H54 (cell line): ENCODE measurements around the gene ATXN1.
A peak's percentile ranks its signal among the peaks of the same experiment; 100 is the strongest.

Experiments
- DNase-seq: peaks from one replicate; pipeline ENCODE4 v3.0.0; 2011; ENCODE audit warnings: low spot score, mixed read lengths; ENCODE audit not compliant: insufficient read length
- FAIRE-seq: peaks from 3 replicates; lab custom pipeline; 2011; peaks lifted over from hg19 to GRCh38; lab: Jason Lieb, UNC
- POLR2A ChIP-seq: IDR thresholded peaks from 2 replicates; pipeline ENCODE4 v1.6.1; 2011; ENCODE audit warnings: low read depth, mild to moderate bottlenecking, low read length

The ATXN1 gene

DNA sequence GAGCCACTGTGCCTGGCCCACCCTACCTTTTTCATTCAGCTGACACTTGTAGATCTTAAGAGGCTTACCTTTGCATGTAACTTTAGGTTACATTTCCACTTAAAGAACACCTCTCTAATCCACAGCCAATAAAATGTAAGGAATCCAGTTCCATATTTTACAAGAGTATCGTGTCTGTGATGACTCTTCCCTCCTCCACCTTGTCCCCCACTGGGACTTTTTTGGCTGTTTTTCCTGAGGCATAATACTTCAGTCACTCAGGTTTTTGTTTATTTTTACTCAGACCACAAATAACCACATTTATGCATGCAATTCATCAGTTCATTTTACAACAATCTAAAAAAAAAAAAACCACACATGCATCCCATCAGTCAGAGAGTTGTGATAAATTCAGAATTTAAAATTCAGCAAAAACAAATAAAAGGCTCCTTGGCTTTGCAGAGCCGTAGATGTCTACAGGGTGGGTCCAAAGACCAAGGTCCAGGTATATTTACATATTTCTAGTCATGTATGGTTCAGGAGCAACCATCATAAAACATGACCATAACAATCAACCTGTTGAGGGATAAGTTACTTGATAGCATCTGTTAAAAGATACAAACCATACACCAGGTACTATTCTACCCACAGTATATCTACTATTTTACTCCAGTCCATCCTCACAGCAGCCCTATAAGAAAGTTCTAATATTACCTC lies 9.9 kb downstream of the ATXN1 start:
- no peak for TF ChIP-seq POLR2A
- FAIRE-seq, result peak; percentile 83
- DNase-seq, result no peak

DNA sequence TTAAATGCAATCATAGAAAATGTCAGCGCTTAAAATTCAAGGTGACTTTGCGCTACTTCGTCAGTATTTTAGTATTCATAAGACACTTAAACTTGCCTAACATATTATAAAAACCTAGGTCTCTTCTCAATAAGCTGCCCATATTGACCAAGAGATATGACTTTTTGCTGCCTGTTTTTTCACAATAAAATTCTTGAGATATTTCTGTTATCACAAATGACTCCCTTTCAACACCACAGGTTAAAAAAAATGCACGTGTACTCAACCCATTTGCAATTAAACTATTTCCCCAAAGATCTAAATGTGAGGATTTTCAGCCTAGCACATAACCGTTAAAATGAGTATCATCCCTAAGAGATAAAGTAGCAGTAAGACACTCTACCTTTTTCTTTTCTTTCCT lies 10.7 kb downstream of the ATXN1 start:
- no peak for FAIRE-seq
- TF ChIP-seq POLR2A, result no peak
- DNase-seq, result no peak

DNA sequence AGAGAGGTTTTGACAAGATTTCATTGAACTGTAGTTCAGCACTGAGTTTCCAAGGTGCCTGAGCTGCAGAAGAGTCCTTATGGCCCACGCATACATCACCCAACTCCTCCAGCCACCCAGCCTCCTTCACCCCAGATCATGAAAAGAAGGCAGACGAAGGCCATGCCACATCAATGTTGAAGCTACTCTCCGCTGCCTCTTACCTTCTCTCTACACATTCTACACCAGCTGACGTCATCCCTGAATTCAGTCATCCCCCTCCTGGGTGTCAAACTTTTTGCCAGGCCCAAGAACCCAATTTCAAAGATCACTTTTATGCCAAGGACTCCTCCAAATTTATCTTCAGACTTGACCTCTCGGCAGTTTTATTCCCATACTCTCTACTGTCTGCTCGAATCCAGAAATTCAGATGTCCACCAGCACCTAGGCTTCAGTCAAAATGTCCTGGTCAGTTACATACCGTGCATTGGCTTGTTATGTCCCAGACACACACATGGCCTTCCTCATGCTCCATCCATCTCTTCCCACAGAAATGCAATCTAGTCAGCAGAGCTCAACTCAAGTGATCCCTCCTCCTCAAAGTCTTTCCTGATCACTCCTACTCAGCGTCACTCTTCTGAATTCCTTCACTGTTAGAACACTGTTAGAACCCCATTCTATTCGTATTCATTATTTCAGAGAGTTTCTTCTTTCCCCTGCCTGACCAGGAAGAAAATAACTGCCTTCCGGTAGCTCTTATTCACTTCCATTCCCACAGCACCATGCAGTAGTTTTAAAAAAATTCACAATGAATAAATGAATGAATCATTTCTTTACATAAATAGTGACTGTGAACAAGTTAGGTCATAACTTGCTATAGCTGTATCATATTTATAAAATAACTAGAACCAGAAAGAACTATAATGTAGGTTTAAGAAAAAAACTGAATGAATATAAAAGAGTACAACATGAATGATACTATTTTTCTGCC lies 11.5 kb downstream of the ATXN1 start:
- FAIRE-seq (no peak), DNase-seq (no peak)
- no peak for TF ChIP-seq POLR2A

DNA sequence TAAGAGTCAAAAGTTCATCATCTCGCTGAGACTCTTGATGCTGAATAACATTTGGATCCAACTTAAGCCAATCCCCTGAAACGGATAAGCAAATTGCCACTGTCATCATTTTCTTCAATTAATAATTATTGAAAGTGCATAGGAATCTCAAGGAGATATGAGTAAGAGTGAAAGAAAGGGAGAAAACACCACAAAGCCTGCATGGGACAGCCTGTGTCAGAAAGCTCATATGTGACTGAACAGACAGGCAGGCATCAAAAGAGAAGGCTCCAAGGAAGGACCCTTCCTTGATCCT lies 13.3 kb downstream of the ATXN1 start:
- no peak for FAIRE-seq
- no peak for TF ChIP-seq POLR2A
- no peak for DNase-seq

DNA sequence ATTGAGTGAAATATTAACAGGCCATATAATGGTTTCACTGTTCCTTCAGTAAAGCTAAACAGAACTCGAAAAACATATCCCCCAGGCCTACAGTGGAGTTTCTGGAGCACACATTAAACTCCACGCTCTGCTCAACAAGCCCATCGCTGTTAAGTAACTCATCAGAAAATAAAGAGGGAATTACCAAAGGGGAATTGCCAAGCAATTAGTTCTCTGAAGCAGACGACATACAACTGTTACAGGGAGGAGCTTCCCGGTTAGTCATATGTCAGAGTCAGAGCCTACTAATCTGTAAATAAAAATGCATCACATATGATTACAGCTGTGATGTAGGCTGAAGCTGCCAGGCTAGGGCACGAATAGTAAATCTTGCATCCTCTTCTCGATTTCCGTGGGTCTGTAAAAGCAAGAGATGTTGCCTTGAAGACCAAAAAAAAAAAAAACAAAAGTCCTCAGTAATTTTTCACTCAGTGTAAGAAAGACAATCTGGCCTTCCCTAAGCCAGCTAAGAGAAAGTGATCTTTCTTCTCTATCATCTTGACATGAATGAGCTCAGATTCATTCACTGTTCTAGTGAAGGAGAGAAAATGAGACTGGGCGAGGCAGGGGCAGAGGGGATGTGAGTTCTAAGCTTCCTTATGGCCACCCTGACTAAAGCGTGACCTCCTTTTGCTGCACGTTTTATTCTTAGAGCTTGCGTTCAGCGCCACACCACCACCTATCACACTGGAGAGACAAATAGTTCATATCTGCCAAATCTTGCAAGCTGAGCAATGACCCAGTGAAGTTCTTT lies 13.8 kb downstream of the ATXN1 start:
- TF ChIP-seq POLR2A, result no peak
- DNase-seq, result peak; percentile 24
- peak; percentile 75 for FAIRE-seq

DNA sequence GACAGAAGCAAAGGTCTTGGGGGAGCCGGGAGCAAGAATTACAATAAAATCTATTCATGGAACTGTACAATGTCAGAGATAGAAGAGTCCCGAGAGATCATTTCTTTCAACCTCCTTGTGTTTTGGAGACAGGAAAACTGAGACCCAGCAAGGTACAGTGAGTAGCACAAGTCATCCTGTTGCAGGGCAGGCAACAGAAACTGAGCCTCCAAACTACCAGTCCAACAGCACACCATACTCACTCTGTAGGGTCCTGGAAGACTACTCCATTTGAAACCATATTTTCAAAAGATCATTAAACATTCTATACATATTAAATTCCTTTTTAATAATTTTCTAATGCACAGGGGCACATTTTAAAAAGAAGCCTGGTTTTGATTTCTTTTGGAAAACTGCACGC lies 14.4 kb downstream of the ATXN1 start:
- DNase-seq (no peak), FAIRE-seq (no peak)
- no peak for TF ChIP-seq POLR2A

DNA sequence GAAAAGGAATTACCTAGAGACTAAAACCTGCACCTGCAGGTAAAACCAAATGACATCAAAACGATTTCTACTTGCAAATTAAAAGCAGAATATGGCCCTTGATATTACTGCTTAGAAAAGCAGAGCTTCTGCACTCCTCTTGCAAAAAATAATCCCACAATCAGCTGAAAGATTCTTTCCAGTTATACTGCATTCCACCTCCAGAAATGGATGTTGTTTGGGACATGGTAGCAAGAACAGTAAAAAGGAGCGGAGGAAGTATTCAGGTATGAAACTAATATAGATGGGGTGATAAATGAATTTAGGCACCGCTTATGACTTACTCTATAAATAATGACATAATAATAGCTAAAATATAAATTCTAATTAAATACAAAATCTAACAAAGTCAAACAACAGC lies 14.9 kb downstream of the ATXN1 start:
- no peak for TF ChIP-seq POLR2A
- DNase-seq (no peak), FAIRE-seq (no peak)

DNA sequence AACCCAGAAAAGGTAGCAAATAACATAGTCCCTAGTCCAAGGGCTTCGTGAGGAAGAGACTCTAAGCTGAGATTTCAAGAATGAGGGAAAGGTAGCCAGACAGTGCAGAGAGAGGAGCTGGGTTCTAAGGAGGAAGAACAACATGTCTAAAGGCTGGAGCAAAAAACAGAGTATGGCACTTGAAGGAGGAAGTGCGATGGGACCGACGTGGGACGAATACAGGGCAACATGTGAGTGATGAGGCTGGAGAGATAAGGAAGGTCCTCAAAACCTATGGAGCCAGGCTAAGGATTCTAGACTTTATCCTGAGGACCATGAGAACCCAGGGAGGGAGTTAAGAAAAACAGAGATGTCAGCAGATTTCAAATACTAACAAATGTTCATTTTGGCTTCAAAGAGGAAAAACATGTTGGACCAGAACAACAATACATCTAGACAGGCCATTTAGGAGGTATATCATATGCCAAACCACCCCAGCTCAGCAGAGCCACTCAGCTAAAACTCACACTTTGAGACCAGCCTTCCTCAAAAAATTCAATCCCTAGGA lies 17.5 kb downstream of the ATXN1 start:
- DNase-seq (no peak), FAIRE-seq (no peak)
- TF ChIP-seq POLR2A, result no peak

DNA sequence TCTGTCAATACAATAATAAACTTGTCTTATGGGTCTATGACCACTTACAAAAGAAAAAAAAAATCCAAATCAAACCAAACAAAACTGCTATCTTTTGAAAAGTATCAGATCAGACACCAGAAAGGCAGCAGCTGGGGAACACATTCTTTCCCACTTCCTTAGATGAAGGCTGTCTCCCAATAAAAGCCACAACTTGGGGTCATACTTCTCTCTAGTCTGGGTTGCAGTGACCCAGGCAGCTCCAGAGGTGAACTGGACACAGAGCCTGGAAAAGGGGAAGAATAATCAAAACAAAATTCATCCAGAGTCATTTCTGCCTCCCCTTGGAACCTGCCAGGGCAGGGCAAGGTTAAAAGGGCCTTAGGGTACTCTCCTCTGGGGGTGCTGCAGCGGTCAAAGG lies 19.1 kb downstream of the ATXN1 start:
- no peak for TF ChIP-seq POLR2A
- DNase-seq, result no peak
- FAIRE-seq, result no peak

DNA sequence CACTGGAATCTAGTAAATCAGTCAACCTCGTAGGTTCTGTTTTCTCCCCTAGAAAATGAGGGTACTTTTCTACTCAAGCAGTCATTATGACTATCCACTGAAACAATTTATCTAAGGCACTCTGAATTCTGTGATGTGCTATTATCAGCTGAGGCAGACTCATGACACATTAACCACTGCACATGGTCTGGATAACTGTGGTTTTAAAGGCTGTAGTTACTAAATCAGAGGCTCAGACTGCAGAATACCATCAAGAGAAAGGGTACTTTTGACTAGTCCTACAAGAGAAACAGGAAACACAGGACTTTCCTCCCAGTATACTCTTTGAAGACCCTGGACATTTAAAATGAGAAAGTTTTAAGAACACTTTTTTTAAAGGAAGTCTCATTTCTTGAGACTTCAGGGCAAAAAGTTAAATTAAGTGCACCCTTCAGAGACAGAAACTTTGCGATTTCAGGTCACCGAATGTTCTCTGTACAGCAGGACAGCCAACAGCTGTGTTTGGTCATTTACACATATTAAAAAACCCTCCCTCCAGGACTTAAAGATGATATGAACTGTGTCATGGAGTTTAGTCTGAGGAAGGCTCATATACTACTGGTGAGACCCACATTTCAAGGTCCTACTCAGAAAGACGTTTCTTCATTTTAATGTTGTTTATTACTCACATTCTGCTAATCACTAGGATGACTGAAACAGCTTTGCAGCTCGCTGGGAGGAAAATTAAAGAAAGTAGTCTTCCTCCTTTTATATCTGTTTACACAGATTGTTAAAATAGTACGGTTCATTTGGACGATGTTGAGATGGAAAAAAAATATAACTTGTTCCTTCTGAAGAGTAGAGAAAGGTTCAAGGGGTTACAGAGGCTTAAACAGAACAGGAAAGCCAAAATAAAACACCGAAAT lies 19.9 kb downstream of the ATXN1 start:
- peak; percentile 39 for DNase-seq
- FAIRE-seq, result peak; percentile 99
- TF ChIP-seq POLR2A, result no peak

DNA sequence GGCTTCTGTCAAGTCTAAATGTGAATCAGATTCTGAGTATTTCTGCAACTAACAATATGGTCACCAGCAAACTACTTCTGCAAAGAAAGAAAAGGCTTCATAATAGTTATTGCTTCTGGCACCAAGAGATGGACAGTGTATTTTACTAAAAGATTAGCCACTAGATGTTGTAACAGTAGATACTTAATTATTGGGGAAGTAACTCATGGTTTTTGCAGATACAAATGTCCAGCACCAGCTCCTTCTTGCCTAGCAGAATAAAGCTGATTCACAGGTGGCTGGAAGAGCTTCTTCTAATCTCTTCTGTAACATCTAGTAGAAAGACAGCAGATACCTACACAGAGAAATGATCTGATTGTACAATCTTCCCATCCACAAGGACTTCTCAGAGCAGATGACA lies 21.2 kb downstream of the ATXN1 start:
- FAIRE-seq, result no peak
- no peak for TF ChIP-seq POLR2A
- no peak for DNase-seq

DNA sequence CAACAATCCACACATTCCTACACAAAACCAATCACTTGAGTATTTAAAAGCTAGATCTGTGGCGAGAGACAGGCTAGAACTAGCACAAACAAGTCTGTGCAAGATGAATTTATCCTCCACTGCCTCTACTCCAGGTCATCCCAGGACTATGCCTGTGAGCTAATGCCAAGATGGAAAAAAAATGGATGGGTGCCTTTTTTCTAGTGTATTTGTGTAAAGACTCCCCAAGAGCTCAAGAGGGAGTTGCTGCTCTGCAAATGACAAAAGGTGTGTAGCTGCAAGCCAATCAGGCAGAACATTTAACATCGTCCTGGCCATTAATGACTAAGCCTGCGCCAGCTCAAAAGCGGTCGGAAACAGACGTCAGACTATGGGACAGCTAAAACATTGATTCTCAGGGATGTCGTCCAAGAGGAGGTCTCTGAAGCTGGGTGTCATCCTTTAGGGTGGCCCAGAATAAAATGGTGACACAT lies 21.9 kb downstream of the ATXN1 start:
- no peak for DNase-seq
- no peak for TF ChIP-seq POLR2A
- FAIRE-seq, result peak; percentile 30

DNA sequence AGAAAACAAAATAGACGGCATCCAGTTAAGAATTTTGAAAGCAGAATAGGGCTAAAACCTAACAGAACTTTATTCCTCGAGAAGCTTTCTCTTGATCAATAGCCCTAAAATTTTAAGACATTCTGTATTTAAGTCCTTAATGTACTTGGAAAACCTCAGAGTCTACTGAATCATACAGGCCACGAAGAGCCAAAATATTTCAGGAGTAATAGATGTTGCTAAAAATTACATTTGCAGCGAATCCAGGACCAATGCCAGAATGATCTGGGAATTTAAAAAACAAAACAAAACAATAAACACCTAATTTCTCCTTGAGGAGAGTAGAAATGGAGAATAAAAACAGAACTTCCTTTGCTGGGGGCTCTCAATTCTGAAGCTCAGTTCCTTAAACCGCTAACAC lies 23.3 kb downstream of the ATXN1 start:
- FAIRE-seq, result no peak

More for the DNA sequence above, 23.3 kb downstream of the ATXN1 start:
- DNase-seq, result no peak
- TF ChIP-seq POLR2A, result no peak
